Measurements from ENCODE around the gene ATXN1. TPM values are rescaled to one million over a fixed set of nuclear protein-coding genes. Genes with fewer than 3 reads are reported as not detected.

Gene ATXN1
- total RNA-seq, 3 donors from 2014 or later, result 30.4 to 87.3 (median 50.1) TPM

GRCh38 chr6:16758163-16758975, 2.9 kb downstream of the ATXN1 start:
- no peak for TF ChIP-seq CTCF (IDR thresholded peaks at IDR 0.05)
- Histone ChIP-seq H3K36me3 (ENCODE audit: low read depth) (no peaks in the 10 kb centered on the region), H3K9me3 (no peaks in the 10 kb centered on the region), H3K4me3 (no peak overlapping the region), H3K4me1 (ENCODE audit: low read depth) (peaks cover 37% of the 10 kb centered on the region)
- intact Hi-C loops (cut with DNase I, micrococcal nuclease), result no loop called here
- DNase-seq (peak in 1 of 3 donors; percentile 35), ATAC-seq (no peak)

GRCh38 chr6:16757332-16757731, 3.9 kb downstream of the ATXN1 start:
- Histone ChIP-seq H3K4me3 (no peak overlapping the region), H3K9me3 (no peaks in the 10 kb centered on the region), H3K36me3 (ENCODE audit: low read depth) (no peaks in the 10 kb centered on the region), H3K4me1 (ENCODE audit: low read depth) (peaks cover 43% of the 10 kb centered on the region)
- TF ChIP-seq CTCF (IDR thresholded peaks at IDR 0.05), result no peak
- intact Hi-C loops (cut with DNase I, micrococcal nuclease), result no loop called here
- no peak for DNase-seq
- no peak for ATAC-seq

- no peak for DNase-seq
- H3K4me3 ChIP-seq, result no peak overlapping the region
- peaks cover 48% of the 10 kb centered on the region for H3K4me1 ChIP-seq (ENCODE audit: low read depth)
- H3K36me3 ChIP-seq (ENCODE audit: low read depth), result no peaks in the 10 kb centered on the region
- no peaks in the 10 kb centered on the region for H3K9me3 ChIP-seq
- intact Hi-C loops (cut with DNase I, micrococcal nuclease), result no loop called here
- no peak for ATAC-seq
- no peak for TF ChIP-seq CTCF (IDR thresholded peaks at IDR 0.05)
Measured at GRCh38 chr6:16756660-16757255, 4.5 kb downstream of the ATXN1 start.

GRCh38 chr6:16755544-16755943, 5.7 kb downstream of the ATXN1 start:
- no peaks in the 10 kb centered on the region for H3K36me3 ChIP-seq (ENCODE audit: low read depth)
- intact Hi-C loops (cut with DNase I, micrococcal nuclease), result no loop called here
- no peak for ATAC-seq
- no peak for DNase-seq
- no peak for TF ChIP-seq CTCF (IDR thresholded peaks at IDR 0.05)
- H3K9me3 ChIP-seq, result no peaks in the 10 kb centered on the region
- peaks cover 57% of the 10 kb centered on the region for H3K4me1 ChIP-seq (ENCODE audit: low read depth)
- no peak overlapping the region for H3K4me3 ChIP-seq

- DNase-seq, result peak in 1 of 3 donors; percentile 46
- Histone ChIP-seq H3K4me1 (ENCODE audit: low read depth) (peaks cover 57% of the 10 kb centered on the region), H3K36me3 (ENCODE audit: low read depth) (no peaks in the 10 kb centered on the region), H3K9me3 (no peaks in the 10 kb centered on the region), H3K4me3 (no peak overlapping the region)
- intact Hi-C loops (cut with DNase I, micrococcal nuclease), result no loop called here
- no peak for TF ChIP-seq CTCF (IDR thresholded peaks at IDR 0.05)
- ATAC-seq, result peak; percentile 85
Measured at GRCh38 chr6:16754876-16755275, 6.4 kb downstream of the ATXN1 start.

All from mucosa of descending colon (tissue), 3 donors.